ENCODE measurements around the gene VPS4A. TPM values are rescaled to one million over a fixed set of nuclear protein-coding genes. Genes with fewer than 3 reads are reported as not detected.

The VPS4A gene
- total RNA-seq, 1 experiment from 2014 or later: 23.9 TPM

DNA sequence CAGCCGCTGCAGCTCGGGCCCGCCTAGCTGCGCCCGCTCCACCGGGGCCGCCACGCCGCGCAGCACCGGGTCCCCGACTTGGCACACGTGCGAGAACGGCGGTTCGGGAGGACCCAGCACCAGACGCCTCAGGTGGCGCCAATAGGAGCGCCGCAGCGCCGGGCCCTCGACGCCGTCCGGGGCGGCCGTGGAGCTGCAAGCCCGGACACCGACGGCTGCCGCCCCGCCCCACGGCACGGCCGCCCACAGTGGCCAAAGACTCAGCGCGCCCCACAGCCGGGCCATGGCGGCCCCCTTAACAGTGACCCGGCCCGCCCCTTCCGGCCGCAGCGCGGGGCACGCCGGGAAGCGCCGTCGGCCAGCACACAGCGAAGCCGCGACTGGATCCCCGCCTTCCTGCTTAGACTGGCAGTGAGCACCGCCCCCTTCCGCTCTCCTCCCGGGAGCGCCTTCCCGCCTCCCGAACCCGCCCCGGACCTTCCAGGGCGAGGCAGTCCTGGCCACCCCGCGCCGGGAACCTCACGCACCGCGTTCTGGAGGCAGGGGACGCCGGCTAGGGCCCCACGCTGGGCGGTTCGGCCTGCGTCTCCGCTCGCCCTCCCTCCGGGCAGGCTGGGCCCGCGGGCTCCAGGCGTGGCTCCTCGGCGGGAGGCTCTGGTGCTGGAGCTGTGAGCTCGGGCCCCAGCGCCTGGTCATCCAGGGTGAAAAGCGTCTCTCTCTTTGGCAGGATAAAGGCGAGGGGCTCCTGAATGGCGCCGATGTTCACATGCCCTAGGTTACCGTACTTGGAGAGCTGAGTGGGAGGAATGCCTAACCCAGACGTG lies 19.3 kb downstream of the VPS4A start, which contains the start of gene PDF:
PDF (minus strand) TSS at position 303 of the 824 bp plus-strand sequence; CDS start at position 285, 18 bp downstream.
- CTCF ChIA-PET: no interaction called here
- no peaks in the 10 kb centered on the region for H3K9me3 ChIP-seq (ENCODE audit: control insufficient read depth, insufficient read depth, low read depth, low read length)
- in situ Hi-C loops (cut with HindIII; ENCODE audit: low pct_unique_long_range_greater_than_20kb, low sequenced_read_pairs) (no loop called here), intact Hi-C loops (cut with micrococcal nuclease; ENCODE audit: unreplicated experiment) (no loop called here)
- BruUV-seq (replicated peaks): no TSS peak
- peak within 1 kb of the TSS; percentile 64 to 71 for H3K4me3 ChIP-seq (ENCODE audit: low read depth in 2 of 2, low read length in 2 of 2)
- H3K36me3 ChIP-seq (ENCODE audit: control insufficient read depth, insufficient read depth, low read length): peaks cover 2% of the 10 kb centered on the region; the same call in 1 of the 2 replicates
- peaks cover 13% of the 10 kb centered on the region; the same call in 1 of the 2 replicates for H3K4me1 ChIP-seq (ENCODE audit: control insufficient read depth, insufficient read depth, low read length)
- peak within 1 kb of the TSS; percentile 90 for H3K27ac ChIP-seq (ENCODE audit: low read length)
- DNase-seq (ENCODE audit: low read depth, low spot score): no peak
- TF ChIP-seq CTCF (IDR thresholded peaks at IDR 0.05): no peak
- no peak for TF ChIP-seq REST (IDR thresholded peaks at IDR 0.05; ENCODE audit: insufficient read depth in 1 of 2, low read depth in 2 of 2, low read length in 1 of 2)
- peak; percentile 90 for TF ChIP-seq POLR2AphosphoS5 (IDR thresholded peaks at IDR 0.05; ENCODE audit: low read depth, low read length)
- TF ChIP-seq SIN3A (IDR thresholded peaks at IDR 0.05; ENCODE audit: borderline replicate concordance, insufficient read depth, low read depth, low read length): peak; percentile 56; the same call in 1 of the 2 replicates
- peak; percentile 92 for ATAC-seq
- POLR2A ChIA-PET: no interaction called here
- H3K27me3 ChIP-seq (ENCODE audit: control insufficient read depth, insufficient read depth, low read length): no peaks in the 10 kb centered on the region

DNA sequence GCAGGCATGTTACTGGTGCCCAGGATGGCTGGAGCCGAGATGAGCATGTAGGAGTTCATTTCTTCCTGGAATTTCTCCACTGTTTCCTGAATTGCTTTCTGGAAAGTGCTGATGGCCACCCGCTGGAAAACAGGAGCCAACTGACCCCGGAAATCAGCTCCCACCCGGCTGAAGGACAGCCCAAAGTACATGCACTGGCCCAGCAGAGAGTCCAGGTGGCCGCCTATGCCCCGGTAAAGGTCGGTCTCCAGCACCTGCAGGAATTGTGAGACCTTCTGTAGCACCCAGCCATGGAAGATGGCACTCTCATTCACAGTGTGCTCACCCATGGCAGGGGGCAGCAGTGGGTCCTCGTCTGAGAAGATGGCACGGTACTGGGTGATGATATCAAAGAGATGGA lies 23.5 kb downstream of the VPS4A start:
- ChIA-PET POLR2A (no interaction called here), CTCF (no interaction called here)
- TF ChIP-seq SIN3A (IDR thresholded peaks at IDR 0.05; ENCODE audit: borderline replicate concordance, insufficient read depth, low read depth, low read length): no peak
- no peak for TF ChIP-seq TCF7L2 (IDR thresholded peaks at IDR 0.05; ENCODE audit: low read depth, low read length)
- no peak for TF ChIP-seq CTCF (IDR thresholded peaks at IDR 0.05)
- no peak for TF ChIP-seq POLR2AphosphoS5 (IDR thresholded peaks at IDR 0.05; ENCODE audit: low read depth, low read length)
- TF ChIP-seq REST (IDR thresholded peaks at IDR 0.05; ENCODE audit: insufficient read depth in 1 of 2, low read depth in 2 of 2, low read length in 1 of 2): no peak
- no TSS peak for BruUV-seq (replicated peaks)
- Histone ChIP-seq H3K9me3 (ENCODE audit: control insufficient read depth, insufficient read depth, low read depth, low read length) (no peaks in the 10 kb centered on the region), H3K4me3 (ENCODE audit: low read depth in 2 of 2, low read length in 2 of 2) (no peak overlapping the region), H3K36me3 (ENCODE audit: control insufficient read depth, insufficient read depth, low read length) (peaks cover 6% of the 10 kb centered on the region; the same call in 1 of the 2 replicates), H3K27me3 (ENCODE audit: control insufficient read depth, insufficient read depth, low read length) (no peaks in the 10 kb centered on the region), H3K4me1 (ENCODE audit: control insufficient read depth, insufficient read depth, low read length) (peaks cover 7% of the 10 kb centered on the region), H3K27ac (ENCODE audit: low read length) (no peak overlapping the region)
- in situ Hi-C loops (cut with HindIII; ENCODE audit: low pct_unique_long_range_greater_than_20kb, low sequenced_read_pairs): no loop called here
- ATAC-seq: no peak
- intact Hi-C loops (cut with micrococcal nuclease; ENCODE audit: unreplicated experiment): no loop called here
- DNase-seq (ENCODE audit: low read depth, low spot score): no peak
